ENCODE measurements around the gene GADD45GIP1.
A peak's percentile ranks its signal among the peaks of the same experiment; 100 is the strongest.
"Not testable (repeated sequence)": the region's sequence is repeated elsewhere in the genome, so short reads cannot be mapped to it uniquely, and the experiment has no call there.

Gene GADD45GIP1

DNA sequence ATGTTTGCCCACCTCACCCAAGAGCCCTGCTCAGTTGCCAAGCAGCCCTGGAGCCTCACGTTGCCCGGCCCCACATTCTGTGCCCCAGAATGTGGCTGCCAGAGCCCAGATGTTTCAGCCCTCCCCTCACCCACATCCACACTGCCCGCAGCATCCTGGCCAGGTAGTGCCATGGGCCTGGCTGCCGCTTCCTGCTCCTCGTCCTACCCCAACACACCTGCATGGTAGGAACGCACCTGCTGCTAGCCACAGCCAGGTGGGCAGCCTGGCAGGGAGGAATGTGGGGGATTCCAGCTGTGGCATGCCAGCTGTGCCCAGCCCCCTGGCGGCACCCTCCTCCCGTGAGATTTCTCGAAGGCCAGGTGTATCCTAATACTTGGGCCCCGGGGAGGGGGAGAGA is 30.8 kb upstream of the GADD45GIP1 start:
- DNase-seq (ENCODE audit: low read depth), result no peak

DNA sequence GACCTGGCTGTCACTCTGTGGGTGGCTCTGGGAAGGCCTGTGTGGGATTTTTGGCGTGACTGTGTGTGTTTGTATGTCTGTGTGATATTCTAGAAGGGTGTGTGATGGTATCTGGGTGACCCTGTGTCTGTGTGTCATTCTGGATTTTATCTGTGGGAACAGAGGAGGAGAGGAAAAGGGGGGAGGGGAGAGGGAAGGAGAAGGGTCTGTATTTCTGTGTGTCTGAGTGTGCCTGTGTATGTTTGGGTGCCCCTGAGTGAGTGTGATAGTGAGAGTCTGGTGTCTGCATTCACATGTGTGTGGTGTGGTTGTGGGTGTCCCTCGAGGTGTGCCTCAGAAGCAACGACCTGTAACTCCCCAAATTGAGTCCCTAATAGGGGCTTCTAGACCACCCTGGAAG is 30.2 kb upstream of the GADD45GIP1 start:
- no peak for DNase-seq (ENCODE audit: low read depth)

DNA sequence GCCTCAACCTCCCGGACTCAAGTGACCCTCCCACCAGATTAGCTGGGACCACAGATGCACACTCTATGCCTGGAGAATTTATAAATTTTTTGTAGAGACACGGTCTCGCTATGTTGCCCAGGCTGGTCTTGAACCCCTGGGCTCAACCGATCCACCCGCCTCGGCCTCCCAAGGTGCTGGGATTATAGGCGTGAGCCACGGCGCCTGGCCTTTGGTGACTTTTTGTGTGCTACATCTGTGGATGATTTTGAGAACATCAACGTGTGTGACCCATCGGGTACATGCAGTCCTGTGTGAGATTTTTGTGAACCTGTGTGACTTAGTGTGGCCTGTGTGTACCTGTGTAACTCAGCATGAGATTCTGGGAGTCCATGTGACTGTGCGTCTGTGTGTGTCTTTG is 29.7 kb upstream of the GADD45GIP1 start:
- no peak for DNase-seq (ENCODE audit: low read depth)

DNA sequence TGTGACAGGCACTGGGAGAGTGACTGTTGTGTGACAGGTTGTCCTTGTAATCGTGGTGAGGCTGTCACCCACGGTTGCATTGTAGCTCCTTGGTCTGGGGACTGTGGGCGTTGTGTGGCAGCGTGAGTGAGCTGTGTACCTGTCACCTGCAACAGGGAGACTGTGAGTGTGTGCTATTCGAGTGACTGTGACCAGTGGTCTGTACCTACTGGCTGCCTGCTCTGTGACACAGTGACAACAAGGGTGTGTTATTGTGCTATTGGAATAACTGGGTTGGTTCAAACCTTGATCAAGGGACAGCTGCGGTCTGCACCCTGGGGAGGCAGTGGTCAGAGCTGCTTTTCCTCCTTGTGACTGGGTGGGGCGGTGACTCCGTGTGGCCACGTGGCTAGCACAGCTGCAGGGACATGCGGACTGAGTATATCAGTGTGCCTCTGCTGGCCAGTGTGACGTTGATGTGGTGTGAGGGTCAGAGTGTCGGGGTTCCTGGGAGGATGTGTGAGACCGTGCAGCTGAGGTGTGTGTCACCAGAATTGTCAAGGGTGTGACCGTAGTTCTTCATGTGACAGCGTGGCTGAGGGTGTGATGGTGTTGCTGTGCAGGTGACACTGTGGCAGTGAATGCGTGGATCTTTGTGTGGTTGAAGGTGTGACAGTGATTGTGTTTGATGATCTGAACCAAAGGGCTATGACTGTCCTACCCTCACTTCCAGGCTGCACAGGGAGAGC is 28.2 kb upstream of the GADD45GIP1 start:
- DNase-seq (ENCODE audit: low read depth), result no peak

DNA sequence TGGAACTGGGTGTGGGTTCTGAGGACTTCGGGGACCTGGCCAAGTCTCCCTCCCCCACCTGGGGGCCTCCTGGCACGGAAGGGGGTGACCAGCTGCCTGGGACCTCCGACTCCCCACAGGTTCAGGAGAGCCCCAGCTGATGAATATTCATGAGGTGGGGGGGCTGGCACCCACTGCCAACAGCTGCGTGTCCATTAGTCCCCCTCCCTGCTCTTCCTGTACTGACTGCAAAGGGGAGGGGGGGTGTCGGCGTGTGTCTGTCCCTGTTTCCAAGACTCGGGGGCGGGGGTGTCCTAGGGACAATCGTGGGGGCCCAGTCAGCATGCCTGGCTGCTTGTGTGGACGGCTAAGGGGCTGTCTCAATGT is 27.6 kb upstream of the GADD45GIP1 start:
- DNase-seq (ENCODE audit: low read depth), result no peak

DNA sequence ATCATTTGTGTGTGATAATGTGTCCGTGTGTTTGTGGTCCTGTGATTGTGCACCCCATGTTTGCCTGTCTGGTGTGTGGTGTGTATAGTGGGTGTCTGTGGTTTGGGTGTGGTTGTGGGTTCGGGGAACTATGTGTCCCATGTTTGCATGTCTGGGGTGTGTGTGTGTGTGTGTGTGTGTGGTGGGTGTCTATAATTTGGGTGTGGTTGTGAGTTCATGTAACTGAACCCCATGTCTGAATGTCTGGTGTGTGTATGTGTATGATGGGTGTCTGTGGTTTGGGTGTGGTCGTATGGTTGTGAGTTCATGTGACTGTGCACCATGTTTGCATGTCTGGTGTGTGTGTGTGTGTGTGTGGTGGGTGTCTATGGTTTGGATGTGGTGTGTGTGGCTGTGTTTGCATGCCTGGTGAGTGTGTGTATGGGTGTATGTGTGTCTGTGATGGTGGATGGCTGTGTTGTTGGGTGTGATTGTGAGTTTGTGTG is 27.2 kb upstream of the GADD45GIP1 start:
- DNase-seq (ENCODE audit: low read depth), result no peak

DNA sequence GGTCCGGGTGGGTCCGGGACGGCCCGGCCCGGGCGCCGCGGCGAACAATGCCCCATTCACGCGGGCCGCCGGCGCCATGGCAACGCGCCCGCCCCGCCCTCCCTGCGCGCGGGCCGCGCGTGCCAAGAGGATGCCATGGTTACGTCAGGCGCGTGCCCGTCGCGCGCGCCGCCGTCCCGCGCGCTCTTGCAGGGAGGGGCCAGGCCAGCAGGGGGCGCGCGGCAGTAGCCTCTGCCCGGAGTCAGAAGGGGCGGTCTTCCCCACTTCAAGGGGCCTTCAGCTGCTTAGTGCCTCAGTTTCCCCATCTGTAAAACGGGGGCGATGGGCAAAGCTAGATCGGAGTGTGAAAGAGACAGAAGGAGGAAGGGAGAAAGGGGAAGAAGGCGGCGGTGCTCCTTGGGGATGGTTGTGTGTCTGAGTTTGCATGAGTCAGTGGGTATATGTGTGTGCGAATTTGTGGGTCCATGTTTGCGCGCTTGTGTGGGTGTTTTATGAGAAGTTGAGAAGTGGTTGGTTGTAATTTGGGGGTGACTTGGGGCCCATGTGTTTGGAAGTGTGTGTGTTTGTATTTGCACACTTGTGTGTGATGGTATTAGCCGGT is 26.6 kb upstream of the GADD45GIP1 start:
- DNase-seq (ENCODE audit: low read depth), result peak; percentile 79

DNA sequence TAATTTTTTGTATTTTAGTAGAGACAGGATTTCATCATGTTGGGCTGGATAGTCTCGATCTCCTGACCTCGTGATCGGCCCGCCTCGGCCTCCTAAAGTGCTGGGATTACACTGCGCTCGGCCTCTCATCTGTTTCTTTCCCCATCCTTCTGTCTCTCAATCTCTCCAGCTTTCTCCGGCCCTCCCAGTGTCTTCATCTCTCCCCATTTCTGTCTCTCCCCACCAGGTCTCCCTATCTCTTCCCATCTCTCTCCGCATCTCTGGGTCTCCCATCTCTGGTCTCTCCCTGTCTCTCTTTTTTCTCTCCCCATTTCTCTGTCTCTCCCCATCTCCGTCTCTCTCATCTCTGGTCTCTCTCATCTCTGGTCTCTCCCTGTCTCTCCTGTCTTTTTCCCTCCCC is 26.1 kb upstream of the GADD45GIP1 start:
- DNase-seq (ENCODE audit: low read depth), result no peak

DNA sequence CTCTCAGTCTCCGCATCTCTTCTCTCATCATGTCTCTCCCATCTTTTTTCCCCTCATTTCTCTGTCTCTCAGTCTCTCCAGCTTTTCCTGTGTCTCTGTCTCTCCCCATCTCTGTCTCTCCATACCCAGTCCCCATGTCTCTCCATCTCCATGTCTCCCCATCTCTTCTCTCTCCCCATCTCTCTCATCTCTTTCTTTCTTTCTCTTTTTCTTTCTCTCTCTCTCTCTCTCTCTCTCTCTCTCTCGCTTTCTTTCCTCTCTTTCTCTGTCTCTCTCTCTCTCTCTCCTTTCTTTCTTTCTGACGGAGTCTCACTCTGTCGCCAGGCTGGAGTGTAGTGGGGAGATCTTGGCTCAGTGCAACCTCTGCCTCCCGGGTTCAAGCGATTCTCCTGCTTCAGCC is 25.6 kb upstream of the GADD45GIP1 start:
- DNase-seq (ENCODE audit: low read depth), result no peak

DNA sequence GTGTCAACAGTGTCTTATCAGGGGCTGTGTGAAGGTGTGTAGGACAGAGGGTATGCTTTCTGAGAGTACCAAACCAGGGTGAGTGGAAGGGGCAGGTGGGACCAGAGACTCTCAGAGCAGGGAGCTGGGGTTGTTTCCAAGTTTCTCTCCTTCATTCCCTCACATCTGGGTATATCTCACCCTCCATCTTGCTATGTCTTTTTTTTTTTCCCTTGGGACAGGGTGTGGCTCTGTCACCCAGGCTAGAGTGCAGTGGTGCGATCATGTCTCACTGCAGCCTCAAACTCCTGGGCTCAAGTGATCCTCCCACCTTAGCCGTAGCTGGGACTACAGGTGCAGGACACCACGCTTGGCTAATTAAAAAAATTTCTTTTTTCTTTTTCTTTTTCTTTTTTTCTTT is 23.0 kb upstream of the GADD45GIP1 start:
- DNase-seq (ENCODE audit: low read depth), result no peak

DNA sequence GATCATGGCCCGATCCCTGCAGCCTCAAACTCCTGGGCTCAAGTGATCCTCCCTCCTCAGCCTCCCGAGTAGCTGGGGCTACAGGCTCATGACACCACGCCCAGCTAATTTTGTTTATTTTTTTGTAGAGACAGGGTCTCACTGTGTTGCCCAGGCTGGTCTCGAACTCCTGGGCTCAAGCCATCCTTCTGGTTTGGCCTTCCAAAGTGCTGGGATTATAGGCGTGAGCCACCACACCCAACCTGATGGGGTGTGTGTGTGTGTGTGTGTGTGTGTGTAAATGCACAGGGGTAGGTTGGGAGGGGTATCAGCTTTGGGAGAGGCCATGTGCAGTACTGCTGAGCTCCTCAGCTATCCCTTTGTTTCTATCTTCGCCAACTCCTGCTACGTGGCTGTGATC is 19.1 kb upstream of the GADD45GIP1 start:
- DNase-seq (ENCODE audit: low read depth), result not testable (repeated sequence)

DNA sequence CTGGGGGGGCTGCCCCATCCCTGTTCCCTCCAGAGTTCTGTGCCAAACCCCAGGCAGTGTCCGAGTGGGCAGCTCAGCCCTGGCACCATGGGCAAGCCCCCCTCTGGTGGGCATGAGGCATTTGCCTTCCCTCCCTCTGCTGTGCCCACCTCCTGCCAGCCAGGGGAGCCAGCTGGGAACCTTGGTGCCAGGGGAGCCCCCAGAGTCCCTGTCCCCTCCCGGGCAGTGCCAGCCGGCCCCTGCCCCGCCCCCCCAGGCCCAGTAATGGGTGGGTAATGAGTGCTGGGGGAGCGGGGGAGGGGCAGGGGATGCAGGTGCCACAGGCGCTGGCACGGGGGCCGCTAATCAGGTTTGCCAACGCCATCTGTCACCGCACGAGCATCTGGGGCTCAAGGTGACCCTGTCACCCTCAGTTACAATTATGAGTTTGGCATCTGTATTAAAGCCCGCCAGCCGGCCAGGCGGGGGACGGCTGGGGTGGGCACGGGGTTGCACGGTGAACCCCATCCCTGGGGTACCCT is 18.3 kb upstream of the GADD45GIP1 start:
- no peak for DNase-seq (ENCODE audit: low read depth)

DNA sequence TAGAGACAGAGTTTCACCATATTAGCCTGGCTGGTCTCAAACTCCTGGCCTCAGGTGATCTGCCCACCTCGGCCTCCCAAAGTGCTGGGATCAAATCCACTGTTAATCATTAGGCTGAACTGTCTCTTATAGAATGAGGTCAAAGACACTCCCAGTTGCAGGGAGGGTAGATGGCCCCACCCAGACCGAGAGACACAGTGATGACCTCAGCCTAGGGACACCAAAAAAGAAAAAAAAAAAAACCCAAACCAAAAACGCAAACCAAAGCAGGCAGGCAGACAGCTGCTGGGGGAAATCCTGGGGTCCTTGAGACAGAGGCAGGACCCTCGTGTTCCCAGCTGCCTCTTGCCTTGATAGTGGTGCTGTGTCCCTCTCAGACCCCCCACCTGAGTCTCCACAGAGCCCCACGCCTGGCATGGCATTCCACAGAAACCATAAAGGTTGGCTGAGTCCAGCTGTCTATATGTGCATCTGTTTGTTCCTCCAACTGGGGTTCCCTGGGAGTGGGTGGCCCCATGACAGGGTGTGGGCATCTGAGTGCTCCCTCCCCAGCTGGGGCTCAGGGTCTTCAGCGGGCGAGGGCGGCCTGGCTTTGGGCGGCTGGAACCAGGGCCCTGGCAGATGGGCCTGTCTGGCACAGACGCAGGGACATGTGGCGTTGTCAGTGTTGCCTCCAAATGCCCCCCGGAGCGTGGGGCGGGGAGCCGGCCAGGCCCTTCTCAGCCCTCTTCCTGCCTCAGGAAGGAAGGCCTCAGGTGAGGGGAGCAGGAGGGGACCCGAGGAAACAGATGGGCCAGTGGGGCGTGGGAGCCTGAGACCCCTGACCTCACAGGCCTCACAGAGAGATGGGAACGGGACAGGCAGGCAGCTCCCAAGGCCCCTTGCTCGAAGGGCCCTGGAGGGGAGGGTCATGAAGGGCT is 17.5 kb upstream of the GADD45GIP1 start:
- no peak for DNase-seq (ENCODE audit: low read depth)

DNA sequence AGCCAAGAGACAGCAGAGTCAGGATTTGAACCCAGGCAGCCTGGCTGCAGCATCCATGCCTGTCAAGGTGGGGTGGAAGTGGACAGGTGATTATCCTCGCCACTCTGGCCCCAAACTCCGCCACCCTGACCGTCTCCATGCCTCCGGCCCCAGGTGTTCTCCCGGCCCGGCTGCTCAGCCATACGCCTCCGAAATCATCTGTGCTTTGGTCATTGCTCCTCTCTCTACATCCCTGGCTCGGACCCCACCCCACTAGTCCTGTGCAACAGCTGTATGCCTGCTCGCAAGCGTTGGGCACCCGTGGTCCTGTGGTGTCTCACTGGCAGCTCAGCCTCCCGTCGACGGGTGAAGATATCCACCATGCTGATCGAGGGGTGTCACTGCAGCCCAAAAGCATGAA is 16.2 kb upstream of the GADD45GIP1 start:
- no peak for DNase-seq (ENCODE audit: low read depth)

DNA sequence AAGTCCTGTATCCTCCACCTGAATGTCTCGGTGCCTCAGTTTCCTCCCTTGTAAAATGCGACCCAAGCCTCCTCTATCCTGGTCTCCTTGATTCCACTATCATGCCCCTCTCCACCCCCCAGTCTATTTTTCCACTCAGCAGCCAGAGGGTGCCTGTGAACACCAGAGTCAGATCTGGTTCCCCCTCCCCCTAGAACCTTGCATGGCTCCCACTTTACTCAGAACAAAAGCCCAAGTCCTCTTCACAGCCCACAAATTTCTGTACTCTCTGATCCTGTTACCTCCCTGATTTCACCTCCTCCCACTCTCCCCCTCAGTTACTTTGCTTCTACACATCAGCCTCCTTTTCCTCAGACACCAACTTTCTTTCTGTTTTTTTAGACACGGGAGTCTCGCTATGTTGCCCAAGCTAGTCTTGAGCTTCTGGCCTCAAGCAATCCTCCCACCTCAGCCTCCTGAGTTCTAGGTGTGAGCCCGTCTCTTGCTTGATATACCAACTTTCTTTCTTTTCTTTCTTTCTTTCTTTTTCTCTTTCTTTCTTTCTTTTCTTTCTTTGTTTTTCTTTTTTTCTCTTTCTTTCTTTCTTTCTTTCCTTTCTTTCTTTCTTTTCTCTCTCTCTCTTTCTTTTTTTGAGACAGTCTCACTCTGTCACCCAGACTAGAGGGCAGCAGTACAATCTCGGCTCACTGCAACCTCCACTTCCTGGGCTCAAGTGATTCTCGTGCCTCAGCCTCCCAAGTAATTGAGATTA is 13.2 kb upstream of the GADD45GIP1 start:
- no peak for DNase-seq (ENCODE audit: low read depth)

DNA sequence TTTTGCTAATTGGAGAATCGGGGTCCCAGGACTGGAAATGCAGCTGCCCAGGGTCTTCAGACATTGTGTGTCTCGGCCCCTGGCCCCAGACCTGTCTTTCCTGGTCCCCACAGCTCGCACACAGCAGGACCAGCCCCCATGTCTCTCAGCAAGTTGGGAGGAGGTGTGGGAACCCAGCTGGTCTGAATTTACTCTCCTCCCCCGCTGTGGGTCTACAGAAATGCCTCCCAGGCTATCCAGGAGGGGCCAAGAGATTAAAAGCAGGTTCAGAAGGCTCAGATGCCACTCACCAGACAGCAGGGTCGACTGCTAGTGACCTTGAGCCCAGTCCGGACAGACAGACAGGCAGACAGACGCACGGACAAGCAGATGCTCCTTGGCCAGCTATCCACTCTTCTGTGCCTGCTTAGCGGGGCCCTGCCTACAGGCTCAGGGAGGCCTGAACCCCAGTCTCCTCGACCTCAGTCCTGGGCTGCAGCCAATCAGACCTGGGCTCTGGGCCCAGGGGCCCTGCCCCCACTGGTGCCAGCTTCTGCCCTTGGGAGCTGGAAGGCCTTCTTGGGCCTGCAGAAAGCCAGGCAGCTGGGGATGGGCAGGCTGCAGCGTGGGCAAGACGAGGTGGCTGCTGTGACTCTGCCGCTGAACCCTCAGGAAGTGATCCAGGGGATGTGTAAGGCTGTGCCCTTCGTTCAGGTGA is 12.4 kb upstream of the GADD45GIP1 start, which contains the start of gene DAND5:
Gene DAND5, plus strand, starts transcription at position 285 of the 697 bp plus-strand sequence. Its CDS starts 85 bp downstream, at position 370.
- no peak for DNase-seq (ENCODE audit: low read depth)

DNA sequence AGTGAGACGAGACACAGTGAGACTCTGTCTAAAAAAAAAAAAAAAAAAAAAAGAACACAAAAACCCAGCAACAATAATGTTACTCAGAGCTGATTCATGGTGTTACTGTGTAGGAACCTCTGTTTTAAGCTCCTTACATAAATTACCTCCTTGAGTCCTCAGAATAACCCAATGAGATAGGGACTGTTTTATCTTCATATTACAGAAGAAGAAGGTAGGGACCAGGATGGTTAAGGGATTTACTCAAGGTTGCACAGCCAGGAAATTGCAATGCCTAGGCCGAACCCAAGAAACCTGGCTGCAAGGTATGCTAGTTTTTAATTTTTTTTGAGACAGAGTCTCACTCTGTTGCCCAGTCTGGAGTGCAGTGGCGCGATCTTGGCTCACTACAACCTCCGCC is 10.9 kb upstream of the GADD45GIP1 start:
- no peak for DNase-seq (ENCODE audit: low read depth)

DNA sequence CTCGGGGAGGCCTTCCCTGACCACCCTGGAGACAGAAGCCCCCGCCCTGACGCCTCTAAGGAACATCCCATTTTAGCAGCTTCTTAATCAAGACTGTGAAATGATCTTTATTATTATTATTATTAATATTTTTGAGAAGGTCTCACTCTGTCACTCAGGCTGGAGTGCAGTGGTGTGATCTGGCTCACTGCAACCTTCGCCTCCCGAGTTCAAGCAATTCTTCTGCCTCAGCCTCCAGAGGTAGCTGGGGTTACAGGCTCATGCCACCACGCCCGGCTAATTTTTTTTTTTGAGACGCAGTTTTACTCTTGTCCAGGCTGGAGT is 8.8 kb upstream of the GADD45GIP1 start:
- no peak for DNase-seq (ENCODE audit: low read depth)

DNA sequence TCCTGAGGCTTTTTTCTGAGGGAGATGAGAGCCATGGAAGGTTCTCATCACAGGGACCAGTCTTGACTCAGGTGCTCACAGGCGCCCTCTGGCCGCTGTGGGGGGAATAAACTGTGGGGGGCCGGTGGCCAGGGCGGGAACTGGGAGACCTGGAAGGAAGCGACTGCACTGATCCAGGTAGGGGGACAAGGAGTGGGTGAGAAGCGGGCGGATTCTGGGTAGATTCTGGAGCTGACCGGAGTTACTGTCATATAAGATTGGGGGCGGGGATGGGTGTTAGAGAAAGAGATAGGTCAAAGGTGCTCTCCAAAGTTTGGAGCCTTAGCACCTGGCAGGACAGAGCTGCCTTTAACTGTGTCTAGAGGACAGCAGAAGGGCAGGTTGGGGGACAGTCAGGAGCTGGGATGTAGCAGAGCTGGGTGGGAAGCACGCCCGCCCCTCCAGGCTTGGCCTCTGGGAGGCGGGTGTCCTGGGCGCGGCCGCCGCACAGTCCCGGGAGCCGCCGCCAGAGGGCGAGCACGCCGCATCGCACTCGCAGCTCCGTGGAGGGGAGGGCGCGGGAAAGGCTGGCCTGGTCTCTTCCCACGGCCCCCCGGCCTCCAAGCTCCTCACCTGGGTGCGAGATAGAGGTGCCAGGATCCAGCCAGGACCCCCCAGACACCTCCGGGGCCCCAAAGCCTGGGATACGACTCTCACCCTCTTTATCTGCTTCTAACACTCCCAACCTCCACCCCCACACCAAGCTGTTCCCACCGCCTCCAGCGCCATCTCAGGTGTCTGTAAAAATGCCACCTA is 8.2 kb upstream of the GADD45GIP1 start:
- peak; percentile 77 for DNase-seq (ENCODE audit: low read depth)

DNA sequence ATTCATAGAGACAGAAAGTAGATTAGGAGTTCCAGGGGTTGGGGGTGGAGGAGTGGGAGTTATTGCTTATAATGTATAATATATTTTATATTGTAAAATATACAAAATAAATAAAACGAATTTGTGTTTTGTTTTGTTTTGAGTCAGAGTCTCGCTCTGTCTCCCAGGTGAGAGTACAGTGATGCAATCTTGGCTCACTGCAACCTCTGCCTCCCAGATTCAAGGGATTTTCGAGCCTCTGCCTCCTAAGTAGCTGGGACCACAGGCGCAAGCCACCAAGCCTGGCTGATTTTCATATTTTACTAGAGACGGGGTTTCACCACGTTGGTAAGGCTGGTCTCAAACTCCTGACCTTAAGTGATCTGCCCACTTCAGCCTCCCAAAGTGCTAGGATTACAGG is 2.5 kb upstream of the GADD45GIP1 start:
- DNase-seq (ENCODE audit: low read depth), result no peak
